MM.1S (cell line): Measurements from ENCODE around the gene ZFP62.

Experiments
- CTCF ChIP-seq: fragments of 300-600 bp; sonication (generic); IDR thresholded peaks from 2 replicates; pipeline ENCODE4 v1.5.1; 2016; ENCODE audit warnings: antibody characterized with exemption, low read length, mixed read lengths
- EZH2 ChIP-seq: fragments of 300-600 bp; sonication (generic); optimal IDR thresholded peaks from 2 replicates; pipeline ENCODE3; 2017; ENCODE audit warnings: low read depth, mild to moderate bottlenecking, antibody characterized with exemption, low read length, mixed read lengths
- EZH2phosphoT487 ChIP-seq: fragments of 300-600 bp; sonication (generic); IDR thresholded peaks from 2 replicates; pipeline ENCODE4 v1.6.1; 2018; ENCODE audit warnings: antibody characterized with exemption, low read length

- TF ChIP-seq CTCF (no peak), EZH2 (no peak), EZH2phosphoT487 (no peak)
These were observed 59.3 kb downstream of the ZFP62 start for GRCh38 chr5:180801596-180802324.
